Epithelial cell of proximal tubule (primary cell): ENCODE measurements around the gene ARMC2. TPM values are rescaled to one million over a fixed set of nuclear protein-coding genes. Genes with fewer than 3 reads are reported as not detected.
"Not testable (repeated sequence)": the region's sequence is repeated elsewhere in the genome, so short reads cannot be mapped to it uniquely, and the experiment has no call there.

ENCODE experiments used
- DNase-seq: peaks from one replicate; pipeline ENCODE4 v3.0.0-alpha.2; 2011; ENCODE audit warnings: low read depth
- H3K4me3 ChIP-seq: 2 replicates; pipeline ENCODE4 v1.5.1; 2011; ENCODE audit warnings: low read depth, mild to moderate bottlenecking, low read length
- CTCF ChIP-seq: conservative IDR thresholded peaks from 2 replicates; pipeline ENCODE4 v1.5.1; 2012; ENCODE audit warnings: low read depth, mild to moderate bottlenecking, low read length
- total RNA-seq: library from RNA; depleted of rRNA; stranded (reverse); fragments of >200 nt; gene quantifications from 2 replicates; pipeline ENCODE4 v1.2.3, GENCODE V29; 2015

The ARMC2 gene
- total RNA-seq, 1 donor from 2014 or later, result 1.7 TPM

- no peak overlapping the region for H3K4me3 ChIP-seq
- TF ChIP-seq CTCF, result no peak
- no peak for DNase-seq
Observed at GRCh38 chr6:108888745-108889144, 40.5 kb downstream of the ARMC2 start.

GRCh38 chr6:108890898-108891297 lies 42.7 kb downstream of the ARMC2 start:
- not testable (repeated sequence) for DNase-seq, H3K4me3 ChIP-seq

- no peak for TF ChIP-seq CTCF
- no peak overlapping the region for H3K4me3 ChIP-seq
- DNase-seq, result no peak
Observed at GRCh38 chr6:108895571-108895970, 47.3 kb downstream of the ARMC2 start.

GRCh38 chr6:108896111-108896661 lies 48.0 kb downstream of the ARMC2 start:
- DNase-seq, result no peak
- TF ChIP-seq CTCF, result no peak
- no peak overlapping the region for H3K4me3 ChIP-seq

GRCh38 chr6:108897371-108897770 lies 49.1 kb downstream of the ARMC2 start:
- TF ChIP-seq CTCF, result no peak
- DNase-seq, result no peak
- no peak overlapping the region for H3K4me3 ChIP-seq

GRCh38 chr6:108902382-108902792 lies 54.2 kb downstream of the ARMC2 start:
- no peak for DNase-seq
- TF ChIP-seq CTCF, result no peak
- no peak overlapping the region for H3K4me3 ChIP-seq

GRCh38 chr6:108903796-108904195 lies 55.6 kb downstream of the ARMC2 start:
- no peak for TF ChIP-seq CTCF
- DNase-seq, result no peak
- H3K4me3 ChIP-seq, result no peak overlapping the region
